ENCODE data around the gene NAA80.

NAA80 gene

GRCh38 chr3:50323614-50324199, 24.5 kb upstream of the NAA80 start:
- peak; percentile 23 to 38 for DNase-seq (ENCODE audit: low read depth in 2 of 2)
- TF ChIP-seq CTCF (IDR thresholded peaks at IDR 0.05; ENCODE audit: low read depth, low read length): peak; percentile 9
- no peak overlapping the region for H3K4me3 ChIP-seq (replicated peaks in 1 of 2; ENCODE audit: low read depth in 2 of 2, low read length in 2 of 2)

- no peak overlapping the region for H3K4me3 ChIP-seq (replicated peaks in 1 of 2; ENCODE audit: low read depth in 2 of 2, low read length in 2 of 2)
- DNase-seq (ENCODE audit: low read depth in 2 of 2): peak; percentile 45 to 47
- TF ChIP-seq CTCF (IDR thresholded peaks at IDR 0.05; ENCODE audit: low read depth, low read length): no peak
Measured at GRCh38 chr3:50323092-50323600, 23.9 kb upstream of the NAA80 start.

- DNase-seq (ENCODE audit: low read depth in 2 of 2): peak; percentile 29 to 76
- TF ChIP-seq CTCF (IDR thresholded peaks at IDR 0.05; ENCODE audit: low read depth, low read length): no peak
- H3K4me3 ChIP-seq (replicated peaks in 1 of 2; ENCODE audit: low read depth in 2 of 2, low read length in 2 of 2): peak within 1 kb of the TSS; percentile 72 to 74
Measured at GRCh38 chr3:50322386-50323091, 23.3 kb upstream of the NAA80 start, which contains the start of gene HYAL2. Gene HYAL2, minus strand, starts transcription at chr3:50322745. Its CDS starts 2,256 bp downstream, at chr3:50320489.

GRCh38 chr3:50322115-50322385, 22.8 kb upstream of the NAA80 start:
- TF ChIP-seq CTCF (IDR thresholded peaks at IDR 0.05; ENCODE audit: low read depth, low read length): no peak
- no peak for DNase-seq (ENCODE audit: low read depth in 2 of 2)

GRCh38 chr3:50321336-50322114, 22.3 kb upstream of the NAA80 start:
- peak overlapping the region; percentile 72 to 74 for H3K4me3 ChIP-seq (replicated peaks in 1 of 2; ENCODE audit: low read depth in 2 of 2, low read length in 2 of 2)
- peak; percentile 47 for TF ChIP-seq CTCF (IDR thresholded peaks at IDR 0.05; ENCODE audit: low read depth, low read length)
- peak; percentile 88 to 92 for DNase-seq (ENCODE audit: low read depth in 2 of 2)

More at GRCh38 chr3:50322115-50322385, 22.8 kb upstream of the NAA80 start:
- peak overlapping the region; percentile 72 to 74 for H3K4me3 ChIP-seq (replicated peaks in 1 of 2; ENCODE audit: low read depth in 2 of 2, low read length in 2 of 2)

- peak; percentile 60 to 76 for DNase-seq (ENCODE audit: low read depth in 2 of 2)
- H3K4me3 ChIP-seq (replicated peaks in 1 of 2; ENCODE audit: low read depth in 2 of 2, low read length in 2 of 2): peak overlapping the region; percentile 72 to 74
- no peak for TF ChIP-seq CTCF (IDR thresholded peaks at IDR 0.05; ENCODE audit: low read depth, low read length)
Measured at GRCh38 chr3:50320853-50321335, 21.7 kb upstream of the NAA80 start.
